Activated CD4-positive, alpha-beta T cell treated with anti-CD3 and anti-CD28 coated beads, Interleukin-2, amount 50 U/mL, for 1 hour (primary cell): ENCODE results near the gene RGMA.

Experiments used
- DNase-seq: peaks from one replicate; pipeline ENCODE4 v3.0.0-alpha.2; 2020

RGMA gene, protein sequence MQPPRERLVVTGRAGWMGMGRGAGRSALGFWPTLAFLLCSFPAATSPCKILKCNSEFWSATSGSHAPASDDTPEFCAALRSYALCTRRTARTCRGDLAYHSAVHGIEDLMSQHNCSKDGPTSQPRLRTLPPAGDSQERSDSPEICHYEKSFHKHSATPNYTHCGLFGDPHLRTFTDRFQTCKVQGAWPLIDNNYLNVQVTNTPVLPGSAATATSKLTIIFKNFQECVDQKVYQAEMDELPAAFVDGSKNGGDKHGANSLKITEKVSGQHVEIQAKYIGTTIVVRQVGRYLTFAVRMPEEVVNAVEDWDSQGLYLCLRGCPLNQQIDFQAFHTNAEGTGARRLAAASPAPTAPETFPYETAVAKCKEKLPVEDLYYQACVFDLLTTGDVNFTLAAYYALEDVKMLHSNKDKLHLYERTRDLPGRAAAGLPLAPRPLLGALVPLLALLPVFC

DNA sequence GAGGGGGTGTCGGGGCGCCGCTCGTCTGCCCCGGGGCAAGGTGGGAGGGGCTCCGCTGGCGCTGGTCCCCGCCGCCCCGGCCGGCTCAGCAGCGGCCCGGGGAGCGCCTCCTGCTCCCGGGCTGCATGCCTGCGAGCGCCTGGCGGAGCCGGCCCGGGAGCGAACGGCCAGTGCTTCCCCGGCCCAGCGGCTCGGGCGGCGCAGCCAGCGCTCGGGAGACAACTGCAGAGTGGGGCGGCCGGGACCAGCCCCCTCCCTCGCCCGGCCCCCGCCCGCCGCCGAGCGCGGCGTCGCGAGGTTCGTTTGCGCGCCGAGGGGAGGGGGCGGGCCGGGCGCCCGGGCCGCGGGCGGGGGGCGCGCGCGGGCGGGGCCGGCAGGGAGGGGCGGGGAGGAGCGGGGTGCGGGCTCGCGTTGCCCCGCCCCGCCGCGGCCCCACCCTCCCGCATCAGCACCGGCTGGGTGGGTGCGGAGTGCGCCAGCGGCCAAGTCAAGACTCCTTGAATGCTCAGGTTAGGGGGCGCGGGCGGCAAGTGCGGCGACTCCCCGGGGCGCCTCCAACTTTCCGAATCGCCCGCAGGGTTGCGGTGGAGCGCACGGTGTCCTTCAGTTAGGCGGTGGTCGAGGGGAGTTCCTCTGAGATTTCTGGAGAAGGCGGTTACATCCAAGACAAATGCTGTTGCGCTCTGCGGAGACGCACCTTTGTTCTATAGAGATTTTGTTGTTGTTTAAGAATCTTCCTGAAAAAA, at the start of gene RGMA:
RGMA (minus strand) TSS at position 231 of the 746 bp plus-strand sequence. CDS start 279 bp downstream, outside the sequence.
- no peak for DNase-seq

DNA sequence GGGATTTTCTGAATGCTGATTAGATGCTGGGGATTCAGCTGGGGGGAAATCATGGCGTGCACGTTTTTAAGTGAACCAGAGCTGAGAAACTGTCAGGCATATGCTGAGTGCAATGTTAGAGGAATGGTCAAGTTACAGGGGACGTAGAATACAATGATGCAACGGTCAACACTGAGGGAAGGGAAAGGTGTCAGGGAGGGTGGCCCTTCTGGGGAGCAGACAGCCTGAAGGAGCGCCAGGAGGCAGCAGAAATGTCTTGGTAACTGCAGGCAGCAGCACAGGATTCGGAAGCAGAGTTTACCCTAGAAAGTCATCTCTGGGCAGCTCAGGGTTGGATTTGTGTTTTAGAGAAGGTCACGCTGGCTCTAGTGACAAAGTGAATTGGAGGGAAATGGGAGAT, 47.6 kb upstream of the RGMA start:
- no peak for DNase-seq

DNA sequence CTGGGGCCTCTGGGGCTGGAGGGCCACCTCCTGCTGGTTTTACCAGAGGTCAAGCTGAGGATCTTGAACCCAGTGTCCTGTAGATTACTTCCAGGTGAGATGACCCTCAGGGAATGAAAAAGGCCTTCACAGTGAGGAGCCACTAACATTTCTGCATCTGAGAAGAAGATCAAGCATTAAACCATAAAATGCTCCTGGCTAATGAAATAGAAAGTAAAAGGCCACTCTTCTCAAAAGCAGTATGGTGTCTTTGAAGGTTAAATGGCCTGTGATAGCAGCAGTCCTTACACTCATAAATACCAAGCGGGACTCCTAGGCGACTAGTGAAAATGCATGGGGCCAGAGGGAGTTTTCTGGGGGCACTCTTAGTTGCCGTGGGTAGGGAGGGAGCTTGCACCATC, 47.0 kb upstream of the RGMA start:
- DNase-seq = no peak

DNA sequence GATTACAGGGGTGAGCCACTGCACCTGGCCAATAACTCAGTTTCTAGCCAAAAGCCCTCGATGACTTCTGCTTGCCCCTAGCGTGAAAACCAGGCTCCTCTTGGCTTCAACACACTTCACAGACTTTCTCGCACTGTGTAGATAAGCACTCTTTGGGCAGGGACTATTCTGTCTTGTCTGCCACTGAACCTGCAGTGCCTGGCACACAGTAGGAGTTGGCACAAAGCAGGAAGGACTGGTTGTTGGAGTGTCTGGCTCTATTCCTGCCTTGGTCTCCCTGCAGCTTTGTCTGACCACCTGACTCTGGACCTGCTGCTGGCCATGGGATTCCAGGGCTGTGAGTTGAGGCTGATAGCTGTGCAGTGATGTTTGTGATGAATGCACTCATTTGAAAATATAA, 46.4 kb upstream of the RGMA start:
- DNase-seq = no peak

DNA sequence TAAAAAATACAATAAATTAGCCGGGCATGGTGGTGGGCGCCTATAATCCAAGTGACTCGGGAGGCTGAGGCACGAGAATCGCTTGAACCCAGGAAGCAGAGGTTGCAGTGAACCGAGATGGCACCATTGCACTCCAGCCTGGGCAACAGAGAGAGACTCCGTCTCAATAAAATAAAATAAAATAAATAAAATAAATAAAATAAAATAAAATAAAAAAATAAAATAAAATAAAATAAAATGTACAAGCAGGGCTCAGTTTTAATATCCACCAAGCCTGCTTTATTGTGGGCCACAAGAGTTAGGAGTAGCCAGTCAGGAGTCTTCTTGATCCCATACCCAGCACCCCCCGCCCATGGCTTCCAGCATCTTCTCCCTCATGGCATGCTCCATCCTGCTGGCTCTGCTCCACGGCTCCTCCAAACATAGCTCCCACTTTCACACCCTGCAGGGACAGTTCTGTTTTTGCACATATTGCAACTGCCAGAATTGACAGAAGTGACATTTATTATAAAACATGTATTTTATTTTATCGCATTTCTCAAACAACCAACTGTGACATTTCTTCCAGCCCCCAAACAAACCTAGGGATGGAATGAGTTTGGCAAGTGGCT, 42.6 kb upstream of the RGMA start:
- no peak for DNase-seq

DNA sequence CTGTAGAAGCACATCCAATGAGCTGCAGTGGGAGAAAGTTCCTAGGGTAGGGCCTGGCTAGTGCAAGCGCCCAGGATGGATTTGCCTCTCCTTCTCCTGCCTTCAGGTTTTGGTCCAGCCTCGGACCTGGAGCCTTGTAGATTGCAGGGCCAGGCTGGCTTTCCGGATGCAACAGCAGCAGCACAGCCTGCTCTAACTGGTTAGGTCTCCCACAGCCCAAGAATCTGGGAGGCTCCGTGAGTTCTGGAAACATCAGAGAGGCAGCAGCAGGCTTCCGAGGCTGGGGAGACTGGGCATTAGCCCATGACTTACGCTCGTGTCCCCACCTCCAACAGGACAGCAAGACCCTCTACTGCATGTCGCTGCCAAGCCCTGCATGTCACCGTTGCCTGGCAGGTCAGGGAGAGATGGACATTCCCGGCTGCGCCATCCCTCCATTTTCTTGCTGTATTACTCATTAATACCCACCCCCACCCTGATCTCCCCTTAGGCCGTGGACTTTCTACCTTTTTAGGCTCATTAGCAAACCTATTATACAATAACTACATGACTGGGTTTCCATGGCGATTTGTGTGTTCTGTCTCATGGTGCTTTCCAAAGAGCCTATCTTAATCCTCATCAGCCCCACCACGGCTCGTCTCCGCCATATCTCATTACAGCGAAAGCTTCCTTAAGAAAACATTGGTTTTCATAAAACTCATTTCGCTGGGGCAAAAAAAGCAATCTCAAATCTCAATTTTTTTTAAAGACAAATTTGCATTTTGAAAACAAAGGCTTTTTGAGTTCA, 40.9 kb upstream of the RGMA start:
- DNase-seq = no peak

DNA sequence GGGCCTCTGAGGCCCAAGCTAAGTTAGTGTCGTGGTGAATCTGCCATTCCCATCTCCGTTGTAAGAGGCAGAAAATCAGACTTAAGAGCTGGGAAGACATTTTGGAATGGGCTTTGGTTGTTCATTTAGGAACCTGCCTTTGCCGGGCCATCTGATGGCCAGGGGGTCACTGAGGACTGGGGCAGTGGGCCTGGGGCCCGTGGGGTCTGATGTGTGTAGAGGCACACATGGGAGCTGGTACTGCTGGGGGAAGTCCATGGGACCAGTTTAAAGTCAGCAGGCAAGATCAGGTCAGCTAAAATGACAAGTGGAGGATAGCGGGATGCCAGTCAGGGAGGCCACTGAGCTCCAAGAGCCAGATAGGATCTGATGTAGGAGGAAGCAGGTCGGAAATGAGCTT, 38.3 kb upstream of the RGMA start:
- no peak for DNase-seq

DNA sequence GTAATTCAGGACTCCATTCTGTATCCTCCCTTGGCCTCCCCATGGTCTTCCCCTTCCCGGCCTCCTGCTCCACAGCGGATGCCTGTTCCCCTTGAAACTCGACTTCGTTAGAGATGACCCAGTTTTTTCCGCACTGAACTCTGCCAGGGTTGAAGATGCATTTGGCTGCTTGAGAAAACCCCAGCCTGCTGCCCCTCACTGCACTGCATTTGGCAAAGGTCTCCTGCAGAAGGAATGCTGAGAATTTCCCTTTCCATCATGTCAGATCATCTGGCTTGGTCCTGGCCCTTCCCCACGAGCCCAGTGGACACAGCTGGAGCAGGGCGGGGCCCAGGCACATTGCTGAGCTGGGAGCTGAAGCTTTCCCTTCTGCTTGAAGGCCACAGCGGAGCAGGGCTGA, 37.6 kb upstream of the RGMA start:
- no peak for DNase-seq

DNA sequence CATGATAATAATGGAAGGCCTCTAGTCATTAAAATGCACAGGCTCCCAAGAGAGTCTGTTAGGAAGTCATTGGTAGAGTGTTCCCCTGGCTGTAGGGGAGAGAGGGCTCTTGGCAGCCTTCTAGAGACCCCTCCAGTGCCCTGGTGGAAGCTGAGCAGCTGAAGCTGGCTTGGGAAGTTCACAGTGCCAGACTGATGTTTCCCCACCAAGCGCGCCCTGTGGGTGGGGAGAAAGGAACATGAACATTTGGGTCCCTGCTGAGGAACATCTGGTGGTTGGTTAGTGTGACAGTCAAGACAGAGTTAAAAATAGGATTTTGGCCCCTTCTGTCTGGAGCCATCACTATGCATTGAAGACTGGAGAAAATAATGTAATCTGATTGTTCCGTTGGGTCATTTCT, 37.1 kb upstream of the RGMA start:
- no peak for DNase-seq

DNA sequence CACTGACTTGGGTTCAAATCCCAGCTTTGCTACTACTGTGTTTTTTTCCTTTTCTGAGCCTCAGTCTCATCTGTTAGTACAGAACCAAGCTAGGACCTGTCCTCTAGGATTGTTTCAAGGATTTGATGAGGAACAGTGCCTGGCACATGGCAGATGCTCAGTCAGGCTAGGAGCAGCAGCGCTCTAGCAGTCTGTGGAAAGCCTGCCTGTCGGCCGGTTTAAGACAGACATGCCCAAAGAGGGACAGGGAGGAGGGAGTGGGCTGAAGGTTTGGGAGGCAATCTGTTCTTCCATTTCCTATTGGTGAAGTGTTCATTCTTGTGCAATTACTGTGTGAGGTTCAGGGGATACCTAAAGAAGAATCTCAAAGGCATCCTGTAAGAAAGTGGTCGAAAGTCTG, 35.1 kb upstream of the RGMA start:
- no peak for DNase-seq

DNA sequence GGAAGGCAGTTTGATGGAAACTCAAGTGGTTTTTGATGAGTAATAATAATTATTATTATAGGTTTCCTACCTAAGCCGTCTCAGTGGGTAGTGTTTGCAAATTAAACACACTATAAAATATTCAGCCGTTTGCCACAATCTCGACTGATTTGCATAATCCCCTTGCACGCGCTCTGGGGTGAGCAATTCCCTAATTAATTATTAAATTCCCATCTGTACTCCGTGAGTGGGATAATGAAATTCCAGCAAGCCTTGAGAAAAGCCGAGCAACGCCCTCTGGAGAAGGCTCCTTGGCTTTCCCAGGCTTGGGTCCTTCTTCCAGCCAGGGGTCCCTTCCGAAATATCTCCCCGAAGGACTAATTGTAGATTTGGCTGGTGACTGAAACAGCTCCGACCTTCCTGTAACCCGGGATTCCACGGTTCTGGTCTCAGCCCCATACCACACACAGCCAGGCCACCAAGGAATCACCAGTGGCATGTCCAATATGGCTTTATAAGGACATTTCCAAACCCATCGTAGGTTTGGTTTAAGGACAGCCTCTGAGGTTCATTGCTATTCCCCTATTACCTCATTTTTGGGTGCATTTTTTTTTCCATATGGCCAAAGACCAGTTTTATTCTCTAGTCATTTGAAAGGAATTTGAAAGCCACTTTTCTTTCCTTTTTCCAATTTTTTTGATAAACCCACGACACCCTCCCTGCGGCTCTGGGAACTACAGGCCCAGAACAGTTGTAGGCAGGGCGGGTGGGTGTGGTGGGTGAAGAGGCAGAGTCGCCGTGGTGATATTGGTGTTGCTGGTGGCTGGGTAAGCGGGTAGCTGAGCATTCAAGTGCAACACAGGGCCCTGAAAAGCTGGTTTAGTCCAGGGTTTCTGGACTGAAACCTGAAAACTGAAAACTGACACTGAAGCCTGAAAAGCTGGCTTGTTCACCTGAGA, 33.2 kb upstream of the RGMA start:
- no peak for DNase-seq

DNA sequence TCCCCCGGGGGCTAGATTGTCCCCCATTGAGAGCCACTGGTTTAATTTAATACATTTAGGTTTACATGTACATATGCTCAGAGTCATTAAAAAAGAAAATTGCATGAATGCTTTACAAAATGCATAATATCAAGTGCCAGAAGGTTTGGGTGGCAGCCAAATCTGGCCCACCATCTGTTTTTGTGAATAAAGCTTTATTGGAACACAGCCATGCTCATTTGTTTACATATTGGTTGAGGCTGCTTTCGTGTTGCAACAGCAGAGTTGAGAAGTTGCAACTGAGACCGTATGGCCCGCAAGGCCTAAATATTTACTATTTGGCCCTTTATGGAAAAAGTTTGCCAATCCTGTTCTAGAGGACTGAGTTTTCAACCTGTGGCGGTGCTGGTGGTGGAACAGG, 32.1 kb upstream of the RGMA start:
- no peak for DNase-seq

DNA sequence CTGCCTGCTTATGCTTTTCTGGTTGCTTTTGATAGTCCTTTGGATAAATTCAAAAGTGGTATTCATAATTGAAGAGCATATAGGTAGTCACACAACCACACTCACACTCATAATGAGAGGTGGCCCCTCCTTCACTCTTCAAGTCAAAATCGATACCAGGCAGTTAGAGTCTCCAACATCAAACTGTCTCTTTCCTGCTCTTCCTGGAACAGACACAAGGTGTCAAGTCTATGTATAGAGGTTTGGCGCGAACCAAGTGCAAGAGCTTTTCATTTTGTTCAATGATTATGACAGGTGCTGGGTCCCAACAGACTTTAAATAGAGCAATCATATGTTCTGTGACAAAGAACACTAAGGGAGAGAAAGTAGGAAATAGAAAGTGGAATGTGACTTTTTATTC, 29.9 kb upstream of the RGMA start:
- no peak for DNase-seq

DNA sequence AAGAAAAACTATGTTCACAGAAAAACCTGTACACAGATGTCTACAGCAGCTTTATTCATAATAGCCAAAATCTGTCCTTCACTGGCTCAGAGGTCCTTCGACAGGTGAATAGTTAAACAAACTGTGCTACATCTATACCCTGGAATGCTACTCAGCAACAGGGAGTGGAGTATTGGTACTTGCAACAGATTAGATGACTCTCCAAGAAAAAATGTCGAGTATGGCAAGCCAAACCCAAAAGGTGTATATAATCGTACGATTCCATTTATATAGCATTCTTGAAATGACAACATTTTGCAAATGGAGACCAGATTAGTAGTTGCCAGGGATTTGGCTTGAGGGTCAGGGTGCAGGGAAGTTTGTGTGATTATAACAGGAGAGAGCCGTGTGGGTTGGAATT, 22.4 kb upstream of the RGMA start:
- no peak for DNase-seq

DNA sequence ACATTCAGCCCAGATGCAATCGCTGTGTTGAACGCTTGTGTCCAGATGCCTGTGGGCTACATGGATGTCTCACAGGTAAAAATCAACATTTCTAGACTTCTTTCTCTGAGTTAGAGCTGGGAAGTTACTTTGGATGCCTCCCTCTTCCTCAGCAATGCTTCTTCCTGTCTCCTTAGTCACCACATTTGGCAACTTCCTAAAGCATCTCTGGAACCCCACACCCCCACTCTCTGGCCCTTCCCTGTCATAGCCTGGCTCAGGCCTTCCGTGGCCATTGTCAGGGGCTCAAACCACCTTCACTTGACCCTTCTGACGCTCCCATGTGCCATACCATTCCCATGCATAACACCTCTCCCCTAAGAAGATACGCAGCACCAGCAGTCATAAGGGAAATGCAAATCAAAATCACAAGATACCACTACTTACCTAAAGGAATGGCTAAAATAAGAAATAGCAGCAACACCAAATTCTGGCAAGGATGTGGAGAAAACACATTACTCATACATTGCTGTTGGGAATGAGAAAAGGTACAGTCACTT, 21.6 kb upstream of the RGMA start:
- DNase-seq = no peak

DNA sequence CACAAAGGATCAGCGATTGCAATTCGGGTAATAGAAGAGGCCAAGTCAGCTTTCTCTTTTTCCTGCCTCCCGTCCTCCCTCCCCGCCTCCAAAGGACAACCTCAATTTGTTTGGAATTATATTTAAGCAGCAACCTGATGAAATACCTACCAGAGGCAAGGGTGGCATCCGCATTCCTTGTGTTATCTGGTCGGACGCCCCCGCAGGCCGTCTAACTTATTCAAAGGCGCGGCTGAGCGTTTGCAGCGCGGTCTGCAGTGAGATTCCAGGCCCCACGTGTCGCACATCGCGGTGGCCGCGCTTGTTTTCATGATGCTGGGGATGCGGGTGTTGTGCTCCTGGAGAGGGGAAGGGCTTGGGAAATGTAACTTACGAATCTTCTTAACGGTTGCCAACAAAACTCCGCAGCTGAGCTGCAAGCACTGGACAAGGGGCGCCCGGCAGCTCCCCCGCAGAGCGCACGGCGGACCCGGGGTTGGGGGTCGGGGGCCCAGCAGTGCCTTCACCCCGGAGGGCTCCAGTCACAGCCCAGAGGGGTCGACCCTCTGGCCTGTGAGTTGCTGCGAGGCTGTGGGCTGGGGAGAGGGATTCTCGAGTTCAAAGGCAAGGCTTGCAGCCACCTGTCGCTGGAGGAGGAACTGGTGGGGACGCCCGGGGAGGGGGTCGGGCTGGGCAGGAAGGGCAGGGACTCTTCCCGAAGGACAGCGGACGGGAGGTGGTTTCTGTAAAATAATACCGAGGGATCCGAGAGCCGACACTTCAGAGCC, 20.5 kb upstream of the RGMA start:
- DNase-seq = no peak

DNA sequence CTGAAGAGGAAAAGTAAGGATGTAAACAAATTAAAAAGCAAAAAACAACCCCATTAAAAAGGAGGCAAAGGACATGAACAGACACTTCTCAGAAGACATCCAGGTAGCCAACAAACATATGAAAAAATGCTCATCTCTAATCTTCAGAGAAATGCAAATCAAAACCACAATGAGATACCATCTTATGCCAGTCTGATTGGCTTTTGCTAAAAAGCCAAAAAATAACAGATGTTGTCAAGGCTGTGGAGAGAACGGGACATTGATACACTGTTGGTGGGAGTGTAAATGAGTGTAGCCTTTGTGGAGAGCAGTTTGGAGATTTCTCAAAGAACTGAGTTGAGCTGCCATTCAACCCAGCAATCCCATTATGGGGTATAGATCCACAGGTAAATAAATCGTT, 18.6 kb upstream of the RGMA start:
- no peak for DNase-seq

DNA sequence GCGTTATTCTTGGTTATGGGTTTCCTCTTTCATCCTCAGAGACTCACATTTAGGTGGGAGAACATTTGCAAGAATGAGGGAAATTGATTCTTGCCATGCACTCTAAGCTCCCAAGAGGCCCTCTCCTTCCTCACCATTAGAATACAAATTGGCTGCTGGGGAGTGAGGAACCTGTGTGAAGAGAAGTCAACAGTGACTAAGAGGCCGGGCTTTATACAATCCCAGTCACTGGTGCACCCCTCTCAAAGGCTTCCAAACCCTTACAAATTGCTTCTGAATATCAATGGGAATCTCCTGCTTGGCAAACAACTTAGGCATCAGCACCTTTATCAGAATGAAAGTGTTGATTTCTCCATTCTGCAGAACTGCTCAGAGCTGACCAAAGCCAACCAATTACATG, 16.5 kb upstream of the RGMA start:
- DNase-seq = no peak

DNA sequence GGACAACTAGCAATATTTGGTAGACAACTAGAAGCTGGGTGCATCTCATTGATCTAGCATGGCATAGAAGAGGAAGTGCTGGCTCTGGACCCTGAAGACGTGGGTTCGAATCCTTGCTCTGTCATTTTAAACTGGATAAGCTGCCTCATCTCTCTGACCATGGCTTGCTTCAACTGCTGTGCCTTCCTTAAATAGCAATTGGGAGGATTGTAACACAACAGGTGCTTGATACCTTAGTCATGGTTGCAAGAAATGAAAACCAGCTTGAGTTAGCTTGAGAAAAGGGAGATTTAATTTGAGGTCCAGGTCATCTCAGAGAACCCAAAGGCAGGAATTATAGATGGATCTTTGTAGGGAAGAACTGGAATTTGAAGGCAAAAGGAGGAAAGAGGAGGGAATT, 14.8 kb upstream of the RGMA start:
- DNase-seq = no peak

DNA sequence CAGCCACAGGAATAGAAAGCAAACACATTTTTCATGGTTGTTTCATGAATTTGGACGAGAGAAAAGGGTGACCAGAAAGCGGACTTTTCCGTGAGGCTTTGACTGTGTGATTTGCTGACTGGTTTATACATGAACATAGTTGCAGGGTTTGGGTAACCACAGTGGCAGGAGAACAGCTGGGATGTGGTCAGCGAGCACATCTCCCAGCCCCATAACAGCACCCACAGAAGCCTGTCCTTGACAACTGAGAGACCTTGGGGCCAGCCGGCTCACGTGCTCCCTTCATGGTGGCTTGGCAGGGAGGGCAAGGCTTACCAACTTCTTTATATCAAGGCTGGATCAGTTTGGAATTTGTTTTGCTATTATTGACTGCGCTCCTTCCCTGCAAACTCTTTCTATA, 13.2 kb upstream of the RGMA start:
- no peak for DNase-seq

DNA sequence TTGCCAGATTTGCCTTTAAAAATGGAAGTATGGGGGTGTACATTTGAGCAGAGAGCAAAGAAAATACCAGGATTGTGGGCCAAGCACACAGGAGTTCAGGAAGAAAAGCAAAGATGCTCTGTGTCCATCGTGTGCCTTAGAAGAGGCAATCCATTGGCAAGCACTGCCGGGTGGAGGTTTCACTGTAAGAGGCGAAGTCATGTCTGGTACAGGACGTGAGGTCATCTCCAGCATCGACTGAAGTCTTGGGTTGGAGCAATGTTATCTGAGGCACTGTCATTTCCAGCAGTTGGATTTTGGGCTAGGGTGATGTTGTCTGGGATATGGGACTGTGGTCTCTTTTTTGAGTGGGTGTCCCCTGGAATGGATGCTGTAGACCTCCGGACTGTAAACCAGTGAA, 4.8 kb upstream of the RGMA start:
- no peak for DNase-seq
